SK-N-MC (cell line): ENCODE results near the gene RAB37.

Source experiments
- EZH2 ChIP-seq: fragments of 200-600 bp; sonication (generic); IDR thresholded peaks from one replicate; pipeline ENCODE4 v1.6.1; 2017; ENCODE audit warnings: antibody characterized with exemption
- FOXP2 ChIP-seq: optimal IDR thresholded peaks from 2 replicates; pipeline ENCODE3; 2011; ENCODE audit warnings: mild to moderate bottlenecking, moderate library complexity; ENCODE audit not compliant: insufficient read depth; ENCODE audit errors: extremely low read length, control extremely low read depth
- POLR2AphosphoS5 ChIP-seq: IDR thresholded peaks from 2 replicates; pipeline ENCODE4 v1.6.1; 2012; ENCODE audit warnings: mild to moderate bottlenecking, low read depth, low read length, borderline replicate concordance

- no peak for TF ChIP-seq POLR2AphosphoS5
- no peak for TF ChIP-seq EZH2
- no peak for TF ChIP-seq FOXP2
These were observed 35.0 kb downstream of the RAB37 start for GRCh38 chr17:74772053-74772452.
